H1 (cell line): ENCODE data around the gene FBXO28. TPM values are rescaled to one million over a fixed set of nuclear protein-coding genes. Genes with fewer than 3 reads are reported as not detected.
"Not testable (repeated sequence)": the region's sequence is repeated elsewhere in the genome, so short reads cannot be mapped to it uniquely, and the experiment has no call there.

Experiments used
- CTCF ChIA-PET: fragments of 300-600 bp; sonication (Branson Sonifier 250); formaldehyde crosslinking; loops from one replicate; lab custom pipeline; 2021; ENCODE audit not compliant: partially characterized antibody; lab: Charles Lee
- POLR2A ChIA-PET: fragments of 300-600 bp; sonication (Branson Sonifier 250); formaldehyde crosslinking; loops from one replicate; lab custom pipeline; 2021; ENCODE audit warnings: inconsistent platforms; ENCODE audit not compliant: partially characterized antibody; lab: Charles Lee
- DNase-seq, 2 experiments: peaks; one replicate each; pipeline versions ENCODE4 v3.0.0 to v3.0.0-alpha.2; 2010 to 2022; ENCODE audit warnings: low spot score in 2 of 2, low read depth in 1 of 2, mixed read lengths in 1 of 2
- FAIRE-seq: peaks from 2 replicates; lab custom pipeline; 2011; peaks lifted over from hg19 to GRCh38; lab: Jason Lieb, UNC
- H2AFZ ChIP-seq: 2 replicates; pipeline ENCODE4 v1.8.1; 2012; ENCODE audit warnings: low read length, inconsistent platforms
- H2AK5ac ChIP-seq: 2 replicates; pipeline ENCODE4 v1.6.1; 2013; ENCODE audit warnings: low read depth, low read length
- H2BK120ac ChIP-seq: replicated peaks from 2 replicates; pipeline ENCODE3; 2013; ENCODE audit warnings: low read depth, low read length, inconsistent platforms
- H2BK12ac ChIP-seq: 2 replicates; pipeline ENCODE4 v1.6.1; 2013; ENCODE audit warnings: low read depth, low read length
- H2BK15ac ChIP-seq: 2 replicates; pipeline ENCODE4 v1.6.1; 2013; ENCODE audit warnings: low read length
- H2BK20ac ChIP-seq: 2 replicates; pipeline ENCODE4 v1.6.1; 2013; ENCODE audit warnings: low read length
- H2BK5ac ChIP-seq: 2 replicates; pipeline ENCODE4 v1.6.1; 2013; ENCODE audit warnings: low read depth, low read length
- H3K14ac ChIP-seq: 2 replicates; pipeline ENCODE4 v1.6.1; 2013; ENCODE audit warnings: inconsistent platforms; ENCODE audit not compliant: insufficient read length
- H3K18ac ChIP-seq: 2 replicates; pipeline ENCODE4 v1.6.1; 2013; ENCODE audit warnings: low read length; ENCODE audit errors: extremely low read depth
- H3K23ac ChIP-seq: 2 replicates; pipeline ENCODE4 v1.6.1; 2013; ENCODE audit warnings: inconsistent platforms; ENCODE audit not compliant: insufficient read length
- H3K23me2 ChIP-seq: 2 replicates; pipeline ENCODE4 v1.6.1; 2013; ENCODE audit warnings: low read depth, low read length
- H3K27ac ChIP-seq: 2 replicates; pipeline ENCODE4 v1.6.1; 2011; ENCODE audit warnings: low read depth, low read length, inconsistent platforms
- H3K27me3 ChIP-seq, 4 experiments: replicated peaks in 1 of 4; 1 replicate in 1 of 4; 2 replicates in 3 of 4; pipeline versions ENCODE4 v1.6.1 to v1.8.1; 2011 to 2013; ENCODE audit warnings: low read length in 3 of 4, mild to moderate bottlenecking in 3 of 4, inconsistent platforms in 2 of 4, mixed read lengths in 2 of 4, moderate library complexity in 1 of 4; ENCODE audit not compliant: control insufficient read depth in 3 of 4, insufficient read depth in 3 of 4; ENCODE audit errors: extremely low read depth in 1 of 4
- H3K36me3 ChIP-seq, 4 experiments: 2 replicates each; pipeline versions ENCODE4 v1.6.1 to v1.8.1; 2011 to 2013; ENCODE audit warnings: mild to moderate bottlenecking in 4 of 4, low read length in 3 of 4, moderate library complexity in 2 of 4, control low read depth in 1 of 4, inconsistent platforms in 1 of 4; ENCODE audit not compliant: insufficient read depth in 4 of 4, control insufficient read depth in 2 of 4
- H3K4ac ChIP-seq: replicated peaks from 2 replicates; pipeline ENCODE3; 2013; ENCODE audit warnings: low read length, low read depth, mixed read lengths, inconsistent platforms; ENCODE audit not compliant: insufficient read length
- H3K4me1 ChIP-seq, 4 experiments: replicated peaks in 1 of 4; 1 replicate in 1 of 4; 2 replicates in 3 of 4; pipeline versions ENCODE4 v1.6.1 to v1.8.1; 2011 to 2013; ENCODE audit warnings: low read length in 3 of 4, inconsistent platforms in 2 of 4, mixed read lengths in 1 of 4; ENCODE audit not compliant: insufficient read depth in 4 of 4, control insufficient read depth in 3 of 4
- H3K4me2 ChIP-seq, 2 experiments: 2 replicates each; pipeline versions ENCODE4 v1.6.1 to v1.8.1; 2011 to 2013; ENCODE audit warnings: low read depth in 2 of 2, low read length in 2 of 2, control low read depth in 1 of 2, inconsistent platforms in 1 of 2, mild to moderate bottlenecking in 1 of 2; ENCODE audit not compliant: insufficient read depth in 1 of 2
- H3K4me3 ChIP-seq, 4 experiments: fragments of 200-600, 300-600 bp in 1 of 4; sonication (generic), shearing (Covaris generic), sonication (Bioruptor Twin) in 1 of 4; 2 replicates each; pipeline versions ENCODE4 v1.5.1 to v1.8.1; 2011 to 2016; ENCODE audit warnings: low read length in 4 of 4, low read depth in 3 of 4, control low read depth in 2 of 4, inconsistent platforms in 2 of 4, mild to moderate bottlenecking in 2 of 4, mixed read lengths in 1 of 4, moderate library complexity in 1 of 4; ENCODE audit not compliant: insufficient read depth in 2 of 4; ENCODE audit errors: extremely low read depth in 1 of 4
- H3K56ac ChIP-seq: replicated peaks from 2 replicates; pipeline ENCODE3; 2013; ENCODE audit warnings: low read depth, mild to moderate bottlenecking, mixed read lengths, low read length, inconsistent platforms; ENCODE audit not compliant: insufficient read length
- H3K79me1 ChIP-seq: 2 replicates; pipeline ENCODE4 v1.6.1; 2013; ENCODE audit warnings: low read depth, low read length, control low read depth
- H3K79me2 ChIP-seq, 2 experiments: 2 replicates each; pipeline versions ENCODE4 v1.6.1 to v1.8.1; 2012 to 2013; ENCODE audit warnings: low read length in 2 of 2, mild to moderate bottlenecking in 2 of 2, inconsistent platforms in 1 of 2; ENCODE audit not compliant: insufficient read depth in 2 of 2, control insufficient read depth in 1 of 2
- H3K9ac ChIP-seq, 4 experiments: replicated peaks in 1 of 4; 1 replicate in 1 of 4; 2 replicates in 3 of 4; pipeline versions ENCODE4 v1.6.1 to v1.8.1; 2011 to 2013; ENCODE audit warnings: low read depth in 3 of 4, low read length in 3 of 4, control low read depth in 2 of 4, mild to moderate bottlenecking in 2 of 4, moderate library complexity in 2 of 4, inconsistent platforms in 1 of 4; ENCODE audit errors: extremely low read depth in 1 of 4
- H3K9me3 ChIP-seq, 2 experiments: 2 replicates each; pipeline versions ENCODE4 v1.6.1 to v1.8.1; 2012 to 2013; ENCODE audit warnings: mild to moderate bottlenecking in 2 of 2, moderate library complexity in 2 of 2, control low read depth in 1 of 2, inconsistent platforms in 1 of 2, low read depth in 1 of 2, low read length in 1 of 2, mixed read lengths in 1 of 2; ENCODE audit not compliant: insufficient read depth in 2 of 2
- H4K20me1 ChIP-seq, 2 experiments: replicated peaks in 1 of 2; 2 replicates each; pipeline versions ENCODE3 to v1.8.1; 2011 to 2013; ENCODE audit warnings: inconsistent platforms in 2 of 2, low read length in 2 of 2, mild to moderate bottlenecking in 1 of 2; ENCODE audit not compliant: insufficient read depth in 2 of 2, control insufficient read depth in 1 of 2
- H4K5ac ChIP-seq: 2 replicates; pipeline ENCODE4 v1.6.1; 2013; ENCODE audit warnings: low read length, low read depth, mixed read lengths, inconsistent platforms; ENCODE audit not compliant: insufficient read length
- H4K8ac ChIP-seq: 2 replicates; pipeline ENCODE4 v1.8.0; 2013; ENCODE audit warnings: mild to moderate bottlenecking, moderate library complexity, low read length, inconsistent platforms; ENCODE audit not compliant: insufficient read depth; ENCODE audit errors: extremely low read depth
- H4K91ac ChIP-seq: replicated peaks from 2 replicates; pipeline ENCODE3; 2013; ENCODE audit warnings: low read length, mixed read lengths, inconsistent platforms; ENCODE audit not compliant: insufficient read length
- WGBS, 2 experiments: shearing (Covaris generic) in 1 of 2; methylation state at CpG; one replicate each; pipeline versions ENCODE4 v1.1.6 to v1.1.7; 2013 to 2015; ENCODE audit warnings: low lambda C conversion rate in 2 of 2, mixed read lengths in 2 of 2, inconsistent platforms in 1 of 2, low coverage in 1 of 2, missing lambda C conversion rate in 1 of 2; ENCODE audit not compliant: insufficient replicate concordance in 2 of 2, insufficient coverage in 1 of 2, insufficient read length in 1 of 2; ENCODE audit errors: extremely low coverage in 1 of 2, missing lambda C conversion rate in 1 of 2; 5-methylcytosine and 5-hydroxymethylcytosine counted together
- polyA plus RNA-seq, 7 experiments: library from polyadenylated mRNA; depleted of rRNA in 3 of 7; stranded (reverse) in 5 of 7; unstranded in 2 of 7; fragments of >200 nt in 5 of 7; fragments of 200-250 nt in 2 of 7; gene quantifications; 1 replicate in 5 of 7; 2 replicates in 1 of 7; 4 replicates in 1 of 7; pipeline versions ENCODE4 v1.2.1 to v1.2.3, GENCODE V29; 2011 to 2013; ENCODE audit warnings: missing spikeins in 2 of 7, mixed read lengths in 2 of 7
- total RNA-seq: library from RNA; stranded (reverse); fragmentation: NEBNext Ultra II Directional; extraction: Animal tissue kit (Norgen Biotek cat#: 25700); gene quantifications from 2 replicates; pipeline ENCODE4 v1.2.1, GENCODE V29; 2021

FBXO28 gene
- total and polyA plus RNA-seq, 2 of the 8 experiments (the other 6 are each of a cell fraction or from before 2014, with no cell fraction given) = 10.3 to 42.5 TPM

DNA sequence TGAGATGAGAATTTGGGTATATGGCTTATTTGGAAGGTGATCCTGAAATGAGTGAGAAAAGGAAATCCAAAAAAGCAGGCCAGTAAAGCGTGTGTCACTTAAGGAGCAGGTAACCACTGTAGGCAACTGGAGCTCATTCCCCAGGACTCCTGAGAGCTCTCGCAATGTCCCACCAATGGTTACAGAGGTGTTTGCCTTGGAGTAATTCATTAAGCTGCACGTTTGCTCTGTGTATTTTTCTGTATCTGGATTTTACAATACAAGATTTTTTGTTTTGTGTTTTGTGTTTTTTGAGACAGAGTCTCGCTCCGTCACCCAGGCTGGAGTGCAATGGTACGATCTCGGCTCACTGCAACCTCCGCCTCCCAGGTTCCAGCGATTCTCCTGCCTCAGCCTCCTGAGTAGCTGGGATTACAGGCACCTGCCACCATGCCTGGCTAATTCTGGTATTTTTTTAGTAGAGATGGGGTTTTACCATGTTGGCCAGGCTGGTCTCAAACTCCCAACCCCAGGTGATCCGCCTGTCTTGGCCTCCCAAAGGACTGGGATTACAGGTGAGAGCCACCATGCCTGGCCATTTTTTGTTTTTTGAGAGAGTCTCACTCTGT is 92.1 kb downstream of the FBXO28 start:
- H3K4me2 ChIP-seq, FAIRE-seq, H2BK15ac ChIP-seq, H3K14ac ChIP-seq, H3K23me2 ChIP-seq, H4K91ac ChIP-seq, H3K36me3 ChIP-seq, H3K56ac ChIP-seq, H3K27me3 ChIP-seq, H3K79me1 ChIP-seq, H3K9me3 ChIP-seq, H3K18ac ChIP-seq, H2BK20ac ChIP-seq, H4K5ac ChIP-seq, H2BK120ac ChIP-seq, H3K23ac ChIP-seq, H2BK12ac ChIP-seq, H3K4ac ChIP-seq, H2AK5ac ChIP-seq, H3K9ac ChIP-seq, H4K20me1 ChIP-seq, H3K27ac ChIP-seq, DNase-seq, H3K4me3 ChIP-seq, H4K8ac ChIP-seq, H2BK5ac ChIP-seq, H3K79me2 ChIP-seq, H2AFZ ChIP-seq: not testable (repeated sequence)
- 86% methylated on average over 10 of the region's 10 CpGs; no CpG with 5 or more reads in 1 of the 2 experiments for WGBS, 2 experiments
- ChIA-PET CTCF (interaction anchor here (0.7 kb wide), 1 partner anchor 129 kb away, joined by 4 read pairs; no protein-coding TSS in a partner anchor), POLR2A (interaction anchor here (0.5 to 3.2 kb wide), 3 partner anchors 7 to 51 kb away, joined by 3 to 22 read pairs (median 3); no protein-coding TSS in a partner anchor)
- H3K4me1 ChIP-seq = peaks cover 1 to 12% (median 10%) of the 10 kb centered on the region in 4 experiments
